ENCODE measurements around the gene ZNF211.

The ZNF211 gene

GRCh38 chr19:57611113-57611512 is 21.9 kb upstream of the ZNF211 start:
- Histone ChIP-seq H3K9ac (ENCODE audit: low read length) (no peak overlapping the region), H3K79me2 (ENCODE audit: insufficient read depth, low read length) (peaks cover 18% of the 10 kb centered on the region; the same call in 1 of the 2 replicates), H3K4me2 (ENCODE audit: low read length) (no peak overlapping the region), H3K4me3 (ENCODE audit: low read depth, low read length, poor library complexity, severe bottlenecking) (no peak overlapping the region), H3K36me3 (ENCODE audit: insufficient read depth, low read length) (peaks cover 48% of the 10 kb centered on the region), H3F3A (ENCODE audit: insufficient read depth, low read length) (no peaks in the 10 kb centered on the region), H3K9me2 (ENCODE audit: low read depth, low read length) (no peaks in the 10 kb centered on the region), H4K20me1 (ENCODE audit: insufficient read depth, low read length) (no peaks in the 10 kb centered on the region), H3K27ac (ENCODE audit: low read depth, low read length, poor library complexity, severe bottlenecking) (no peak overlapping the region), H3K4me1 (ENCODE audit: insufficient read depth, low read length, severe bottlenecking) (peaks cover 11% of the 10 kb centered on the region), H3K9me3 (ENCODE audit: low read length) (peaks cover 22% of the 10 kb centered on the region), H3K27me3 (ENCODE audit: insufficient read depth, low read length) (no peaks in the 10 kb centered on the region), H2AFZ (ENCODE audit: low read length) (no peak overlapping the region)
- no peak for TF ChIP-seq CTCF (IDR thresholded peaks at IDR 0.05; ENCODE audit: low read length)
- no peak for TF ChIP-seq EZH2 (IDR thresholded peaks at IDR 0.05; ENCODE audit: borderline replicate concordance, low read length)

GRCh38 chr19:57613941-57614743 is 18.8 kb upstream of the ZNF211 start, which contains the start of gene ZNF134:
TSS of gene ZNF134 (plus strand) at chr19:57614242. CDS start at chr19:57619469, 5,227 bp downstream.
- Histone ChIP-seq H3K4me3 (ENCODE audit: low read depth, low read length, poor library complexity, severe bottlenecking) (peak within 1 kb of the TSS; percentile 93), H4K20me1 (ENCODE audit: insufficient read depth, low read length) (no peaks in the 10 kb centered on the region), H3K27me3 (ENCODE audit: insufficient read depth, low read length) (no peaks in the 10 kb centered on the region), H3F3A (ENCODE audit: insufficient read depth, low read length) (no peaks in the 10 kb centered on the region), H3K79me2 (ENCODE audit: insufficient read depth, low read length) (peaks cover 25% of the 10 kb centered on the region; the same call in 1 of the 2 replicates), H3K36me3 (ENCODE audit: insufficient read depth, low read length) (peaks cover 49% of the 10 kb centered on the region), H3K9me2 (ENCODE audit: low read depth, low read length) (no peaks in the 10 kb centered on the region), H2AFZ (ENCODE audit: low read length) (peak within 1 kb of the TSS; percentile 35; the same call in 1 of the 2 replicates), H3K4me2 (ENCODE audit: low read length) (peak within 1 kb of the TSS; percentile 69), H3K4me1 (ENCODE audit: insufficient read depth, low read length, severe bottlenecking) (peaks cover 11% of the 10 kb centered on the region), H3K9me3 (ENCODE audit: low read length) (peaks cover 42% of the 10 kb centered on the region), H3K9ac (ENCODE audit: low read length) (peak within 1 kb of the TSS; percentile 77), H3K27ac (ENCODE audit: low read depth, low read length, poor library complexity, severe bottlenecking) (no peak within 1 kb of the TSS)
- no peak for TF ChIP-seq CTCF (IDR thresholded peaks at IDR 0.05; ENCODE audit: low read length)
- no peak for TF ChIP-seq EZH2 (IDR thresholded peaks at IDR 0.05; ENCODE audit: borderline replicate concordance, low read length)

- H3K9ac ChIP-seq (ENCODE audit: low read length), result no peak overlapping the region
- H3K9me3 ChIP-seq (ENCODE audit: low read length), result peaks cover 54% of the 10 kb centered on the region
- H3K4me3 ChIP-seq (ENCODE audit: low read depth, low read length, poor library complexity, severe bottlenecking), result peak overlapping the region; percentile 93
- H3K36me3 ChIP-seq (ENCODE audit: insufficient read depth, low read length), result peaks cover 61% of the 10 kb centered on the region
- H4K20me1 ChIP-seq (ENCODE audit: insufficient read depth, low read length), result no peaks in the 10 kb centered on the region
- no peak overlapping the region for H2AFZ ChIP-seq (ENCODE audit: low read length)
- no peaks in the 10 kb centered on the region for H3K9me2 ChIP-seq (ENCODE audit: low read depth, low read length)
- H3K27me3 ChIP-seq (ENCODE audit: insufficient read depth, low read length), result no peaks in the 10 kb centered on the region
- H3F3A ChIP-seq (ENCODE audit: insufficient read depth, low read length), result no peaks in the 10 kb centered on the region
- no peak overlapping the region for H3K27ac ChIP-seq (ENCODE audit: low read depth, low read length, poor library complexity, severe bottlenecking)
- H3K79me2 ChIP-seq (ENCODE audit: insufficient read depth, low read length), result peaks cover 25% of the 10 kb centered on the region; the same call in 1 of the 2 replicates
- peaks cover 11% of the 10 kb centered on the region for H3K4me1 ChIP-seq (ENCODE audit: insufficient read depth, low read length, severe bottlenecking)
- TF ChIP-seq CTCF (IDR thresholded peaks at IDR 0.05; ENCODE audit: low read length), result no peak
- TF ChIP-seq EZH2 (IDR thresholded peaks at IDR 0.05; ENCODE audit: borderline replicate concordance, low read length), result no peak
- peak overlapping the region; percentile 69 for H3K4me2 ChIP-seq (ENCODE audit: low read length)
Measured at GRCh38 chr19:57615346-57615745, 17.6 kb upstream of the ZNF211 start.
